ENCODE results near the gene ADGRG1.

DNA sequence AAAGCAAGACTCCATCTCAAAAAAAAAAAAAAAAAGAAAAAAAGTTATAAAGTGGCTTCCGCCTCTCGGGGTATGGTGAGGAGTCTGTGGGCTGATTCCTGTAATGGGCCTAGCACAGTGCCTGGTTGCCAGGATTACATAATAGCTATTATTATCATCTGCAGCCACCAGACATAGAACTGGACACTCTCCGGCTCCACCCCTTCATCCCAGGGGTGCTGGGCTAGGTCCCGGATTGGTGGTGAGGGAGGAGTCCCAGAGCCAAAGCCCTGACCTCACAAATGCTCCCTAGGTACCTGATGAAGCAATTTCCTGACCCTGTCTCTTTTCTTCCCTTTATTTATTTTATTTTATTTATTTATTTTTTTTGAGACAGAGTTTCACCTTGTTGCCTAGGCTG is 11.6 kb upstream of the ADGRG1 start:
- TF ChIP-seq POLR2AphosphoS5 (IDR thresholded peaks at IDR 0.05; ENCODE audit: borderline replicate concordance, low read depth, low read length) (no peak), EZH2 (IDR thresholded peaks at IDR 0.05) (no peak)
